Spleen (tissue), 11 donors: ENCODE measurements around the gene RPP25. TPM values are rescaled to one million over a fixed set of nuclear protein-coding genes. Genes with fewer than 3 reads are reported as not detected.

Experiments used
- DNase-seq: peaks from one replicate; pipeline ENCODE4 v3.0.0-alpha.2; 2020
- H3K27ac ChIP-seq, 8 donors: fragments of 200-600 bp; sonication (generic) in 7 of 8; 1 replicate in 4 of 8; 2 replicates in 4 of 8; pipeline versions ENCODE4 v1.5.0 to v1.8.0; 2016 to 2021; ENCODE audit warnings: inconsistent platforms in 4 of 8, mild to moderate bottlenecking in 4 of 8, moderate library complexity in 1 of 8
- H3K27me3 ChIP-seq, 7 donors: fragments of 200-600 bp; sonication (generic) in 6 of 7; replicated peaks in 1 of 7; 1 replicate in 4 of 7; 2 replicates in 3 of 7; pipeline versions ENCODE4 v1.5.0 to v1.8.0; 2016 to 2021; ENCODE audit warnings: inconsistent platforms in 3 of 7, mild to moderate bottlenecking in 1 of 7
- H3K36me3 ChIP-seq, 6 donors: fragments of 200-600 bp; sonication (generic) in 5 of 6; 1 replicate in 4 of 6; 2 replicates in 2 of 6; pipeline versions ENCODE4 v1.5.0 to v1.8.0; 2016 to 2021; ENCODE audit warnings: inconsistent platforms in 2 of 6
- H3K4me1 ChIP-seq, 6 donors: fragments of 200-600 bp; sonication (generic) in 5 of 6; 1 replicate in 3 of 6; 2 replicates in 3 of 6; pipeline versions ENCODE4 v1.5.0 to v1.8.0; 2016 to 2021; ENCODE audit warnings: inconsistent platforms in 3 of 6
- H3K4me3 ChIP-seq, 8 donors: fragments of 200-600 bp; sonication (generic) in 7 of 8; 1 replicate in 4 of 8; 2 replicates in 4 of 8; pipeline versions ENCODE4 v1.5.0 to v1.8.0; 2016 to 2021; ENCODE audit warnings: inconsistent platforms in 4 of 8, mild to moderate bottlenecking in 4 of 8, moderate library complexity in 2 of 8
- H3K9me3 ChIP-seq, 8 donors: fragments of 200-600 bp; sonication (generic) in 7 of 8; 1 replicate in 4 of 8; 2 replicates in 4 of 8; pipeline versions ENCODE4 v1.5.0 to v1.8.0; 2016 to 2021; ENCODE audit warnings: inconsistent platforms in 4 of 8
- CTCF ChIP-seq, 11 experiments: fragments of 200-600 bp in 7 of 11; fragments of 450-650 bp in 4 of 11; sonication (generic) in 4 of 11; IDR thresholded peaks in 8 of 11; conservative IDR thresholded peaks in 3 of 11; 1 replicate in 7 of 11; 2 replicates in 4 of 11; pipeline versions ENCODE4 v1.4.0 to v1.8.0; 2016 to 2021; ENCODE audit warnings: antibody characterized with exemption in 11 of 11, inconsistent platforms in 4 of 11, mild to moderate bottlenecking in 1 of 11
- POLR2A ChIP-seq, 3 donors: fragments of 450-650 bp; IDR thresholded peaks; one replicate each; pipeline ENCODE4 v1.5.1; 2017; ENCODE audit warnings: antibody characterized with exemption in 3 of 3, mild to moderate bottlenecking in 1 of 3
- POLR2AphosphoS5 ChIP-seq, 3 donors: sonication (generic); formaldehyde crosslinking; IDR thresholded peaks; one replicate each; pipeline ENCODE4 v1.5.1; 2017; ENCODE audit warnings: antibody characterized with exemption in 3 of 3
- whole genome bisulfite sequencing, 5 donors: extraction: QIAGEN DNeasy Blood & Tissue Kit in 3 of 5; methylation state at CpG; one replicate each; pipeline versions ENCODE4 v1.1.5 to v1.1.7; 2013 to 2018; 5-methylcytosine and 5-hydroxymethylcytosine counted together
- intact Hi-C: fragments of 100-400 bp; cut with DNase I; formaldehyde crosslinking; loops from one replicate; pipeline ENCODE4 v1.15.0; 2023; ENCODE audit warnings: low total_unique reads
- polyA plus RNA-seq, 3 donors: library from polyadenylated mRNA; stranded (reverse); fragments of 200-250 nt; gene quantifications; one replicate each; pipeline ENCODE4 v1.2.1, GENCODE V29; 2013
- total RNA-seq, 7 donors: library from RNA; depleted of rRNA in 3 of 7; stranded (reverse); fragments of >200 nt in 3 of 7; fragmentation: NEBNext Ultra II Directional in 4 of 7; extraction: Animal tissue kit (Norgen Biotek cat#: 25700) in 4 of 7; gene quantifications; one replicate each; pipeline versions ENCODE4 v1.1.0 to v1.2.1, GENCODE V29; 2016 to 2021
- donor health status: healthy with polysubstance abuse.
- donor health status: DM: no; HTN: no; CAD: no; lungs with moderate emphysema.
- donor health status: DM: no; HTN: no; CAD: no.
- donor health status: Bipolar disorder and iron deficiency.
- donor health status: healthy.
- donor health status: DM: no; HTN: no; CAD: no.
- donor health status: DM: yes; HTN: yes; CAD: no.

RPP25 gene
- total and polyA plus RNA-seq, 10 donors = 4.6 to 18.9 (median 12.2) TPM

GRCh38 chr15:74955796-74956647 is 550 bp downstream of the RPP25 start:
- no peaks in the 10 kb centered on the region for H3K36me3 ChIP-seq
- peaks cover 32 to 67% (median 56%) of the 10 kb centered on the region in 6 donors for H3K4me1 ChIP-seq
- peak overlapping the region; percentile 33 to 89 (median 74) for H3K4me3 ChIP-seq
- intact Hi-C loops = no loop called here
- peak; percentile 92 for DNase-seq
- H3K9me3 ChIP-seq = no peaks in the 10 kb centered on the region
- peak overlapping the region in 7 of 8 donors; percentile 70 to 85 (median 81) for H3K27ac ChIP-seq
- peaks cover 7 to 63% (median 28%) of the 10 kb centered on the region in 7 donors for H3K27me3 ChIP-seq
- TF ChIP-seq POLR2AphosphoS5 (IDR thresholded peaks at IDR 0.05) (peak in 2 of 3 donors; percentile 67 to 78), CTCF (IDR thresholded peaks at IDR 0.05 in 8 of 11, conservative IDR thresholded peaks at IDR 0.05 in 3 of 11) (peak in 8 of 11 experiments; percentile 25 to 63 (median 59)), POLR2A (IDR thresholded peaks at IDR 0.05) (no peak)
- WGBS, 5 donors = 17 to 49% (median 21%) methylated on average over 33 to 88 of the region's 88 CpGs

- Histone ChIP-seq H3K27me3 (peaks cover 7 to 57% (median 28%) of the 10 kb centered on the region in 7 donors), H3K36me3 (no peaks in the 10 kb centered on the region), H3K4me1 (peaks cover 32 to 69% (median 59%) of the 10 kb centered on the region in 6 donors), H3K9me3 (no peaks in the 10 kb centered on the region), H3K27ac (peak overlapping the region in 5 of 8 donors; percentile 31 to 85 (median 84)), H3K4me3 (peak overlapping the region in 7 of 8 donors; percentile 5 to 89 (median 77))
- intact Hi-C loops = no loop called here
- WGBS, 5 donors = 65 to 73% (median 69%) methylated on average over 8 of the region's 8 CpGs
- DNase-seq = peak; percentile 73
- TF ChIP-seq POLR2AphosphoS5 (IDR thresholded peaks at IDR 0.05) = peak in 1 of 3 donors; percentile 59
- no peak for TF ChIP-seq CTCF (IDR thresholded peaks at IDR 0.05 in 8 of 11, conservative IDR thresholded peaks at IDR 0.05 in 3 of 11)
Measured at GRCh38 chr15:74955017-74955416, 1.6 kb downstream of the RPP25 start.

- peaks cover 32 to 69% (median 56%) of the 10 kb centered on the region in 6 donors for H3K4me1 ChIP-seq
- TF ChIP-seq POLR2AphosphoS5 (IDR thresholded peaks at IDR 0.05) = no peak
- no peak for TF ChIP-seq POLR2A (IDR thresholded peaks at IDR 0.05)
- no peak for TF ChIP-seq CTCF (IDR thresholded peaks at IDR 0.05 in 8 of 11, conservative IDR thresholded peaks at IDR 0.05 in 3 of 11)
- H3K9me3 ChIP-seq = no peaks in the 10 kb centered on the region
- peak overlapping the region in 4 of 8 donors; percentile 60 to 89 (median 80) for H3K4me3 ChIP-seq
- intact Hi-C loops = loop anchor here (5.0 kb wide), 2 partner anchors 182 to 317 kb away; no protein-coding TSS in a partner anchor
- peaks cover 7 to 52% (median 26%) of the 10 kb centered on the region in 7 donors for H3K27me3 ChIP-seq
- H3K27ac ChIP-seq = peak overlapping the region in 5 of 8 donors; percentile 31 to 85 (median 84)
- peak; percentile 61 for DNase-seq
- no peaks in the 10 kb centered on the region for H3K36me3 ChIP-seq
Measured at GRCh38 chr15:74954515-74954914, 2.1 kb downstream of the RPP25 start.

GRCh38 chr15:74951006-74951405 is 5.6 kb downstream of the RPP25 start:
- no peaks in the 10 kb centered on the region for H3K9me3 ChIP-seq
- WGBS, 5 donors = 66 to 80% (median 78%) methylated on average over 3 of the region's 3 CpGs
- no peaks in the 10 kb centered on the region for H3K36me3 ChIP-seq
- H3K4me1 ChIP-seq = peaks cover 10 to 34% (median 24%) of the 10 kb centered on the region in 6 donors
- intact Hi-C loops = loop anchor here (5.0 kb wide), 2 partner anchors 179 to 314 kb away; no protein-coding TSS in a partner anchor
- no peak overlapping the region for H3K4me3 ChIP-seq
- no peak overlapping the region for H3K27ac ChIP-seq
- DNase-seq = peak; percentile 52
- H3K27me3 ChIP-seq = peaks cover 0 to 17% (median 0%) of the 10 kb centered on the region in 7 donors
- TF ChIP-seq POLR2A (IDR thresholded peaks at IDR 0.05) = no peak
- TF ChIP-seq POLR2AphosphoS5 (IDR thresholded peaks at IDR 0.05) = no peak
- TF ChIP-seq CTCF (IDR thresholded peaks at IDR 0.05 in 8 of 11, conservative IDR thresholded peaks at IDR 0.05 in 3 of 11) = no peak
